Measurements from ENCODE around the gene ANKS1A.
A peak's percentile ranks its signal among the peaks of the same experiment; 100 is the strongest.

ANKS1A gene

GRCh38 chr6:35019171-35019570 is 130.1 kb downstream of the ANKS1A start:
- ATAC-seq (ENCODE audit: low read depth): no peak
- TF ChIP-seq CTCF (IDR thresholded peaks at IDR 0.05; ENCODE audit: poor library complexity, severe bottlenecking): no peak

GRCh38 chr6:35019831-35020230 is 130.8 kb downstream of the ANKS1A start:
- peaks cover 7% of the 10 kb centered on the region for H3K4me1 ChIP-seq (ENCODE audit: insufficient read depth, poor library complexity, severe bottlenecking)
- no peaks in the 10 kb centered on the region for H3K9me3 ChIP-seq (ENCODE audit: severe bottlenecking)
- no peak for DNase-seq (ENCODE audit: low spot score)
- no peak for ATAC-seq (ENCODE audit: low read depth)
- H3K27me3 ChIP-seq (ENCODE audit: insufficient read depth, poor library complexity, severe bottlenecking): no peaks in the 10 kb centered on the region
- no peak overlapping the region for H3K4me3 ChIP-seq (ENCODE audit: severe bottlenecking)
- H3K36me3 ChIP-seq (ENCODE audit: low read depth): peaks cover 9% of the 10 kb centered on the region
- H3K27ac ChIP-seq (ENCODE audit: poor library complexity, severe bottlenecking): no peak overlapping the region
- TF ChIP-seq CTCF (IDR thresholded peaks at IDR 0.05; ENCODE audit: poor library complexity, severe bottlenecking): no peak

More at GRCh38 chr6:35019171-35019570, 130.1 kb downstream of the ANKS1A start:
- DNase-seq (ENCODE audit: low spot score): no peak
- peaks cover 9% of the 10 kb centered on the region for H3K36me3 ChIP-seq (ENCODE audit: low read depth)
- H3K27ac ChIP-seq (ENCODE audit: poor library complexity, severe bottlenecking): no peak overlapping the region
- H3K4me3 ChIP-seq (ENCODE audit: severe bottlenecking): no peak overlapping the region
- peaks cover under 1% of the 10 kb centered on the region for H3K4me1 ChIP-seq (ENCODE audit: insufficient read depth, poor library complexity, severe bottlenecking)
- H3K9me3 ChIP-seq (ENCODE audit: severe bottlenecking): no peaks in the 10 kb centered on the region
- no peaks in the 10 kb centered on the region for H3K27me3 ChIP-seq (ENCODE audit: insufficient read depth, poor library complexity, severe bottlenecking)

- H3K36me3 ChIP-seq (ENCODE audit: low read depth): peaks cover 9% of the 10 kb centered on the region
Measured at GRCh38 chr6:35021004-35021403, 131.9 kb downstream of the ANKS1A start.

GRCh38 chr6:35023091-35024000 is 134.3 kb downstream of the ANKS1A start:
- peaks cover 13% of the 10 kb centered on the region; the same call in 1 of the 2 replicates for H3K36me3 ChIP-seq (ENCODE audit: low read depth)
- no peaks in the 10 kb centered on the region for H3K9me3 ChIP-seq (ENCODE audit: severe bottlenecking)
- H3K27ac ChIP-seq (ENCODE audit: poor library complexity, severe bottlenecking): peak overlapping the region; percentile 30
- H3K27me3 ChIP-seq (ENCODE audit: insufficient read depth, poor library complexity, severe bottlenecking): no peaks in the 10 kb centered on the region
- H3K4me3 ChIP-seq (ENCODE audit: severe bottlenecking): no peak overlapping the region
- TF ChIP-seq CTCF (IDR thresholded peaks at IDR 0.05; ENCODE audit: poor library complexity, severe bottlenecking): no peak
- H3K4me1 ChIP-seq (ENCODE audit: insufficient read depth, poor library complexity, severe bottlenecking): peaks cover 28% of the 10 kb centered on the region
- no peak for DNase-seq (ENCODE audit: low spot score)
- no peak for ATAC-seq (ENCODE audit: low read depth)

More at GRCh38 chr6:35021004-35021403, 131.9 kb downstream of the ANKS1A start:
- Histone ChIP-seq H3K9me3 (ENCODE audit: severe bottlenecking) (no peaks in the 10 kb centered on the region), H3K27me3 (ENCODE audit: insufficient read depth, poor library complexity, severe bottlenecking) (no peaks in the 10 kb centered on the region), H3K4me3 (ENCODE audit: severe bottlenecking) (no peak overlapping the region), H3K4me1 (ENCODE audit: insufficient read depth, poor library complexity, severe bottlenecking) (peaks cover 19% of the 10 kb centered on the region), H3K27ac (ENCODE audit: poor library complexity, severe bottlenecking) (no peak overlapping the region)
- ATAC-seq (ENCODE audit: low read depth) (no peak), DNase-seq (ENCODE audit: low spot score) (no peak)
- TF ChIP-seq CTCF (IDR thresholded peaks at IDR 0.05; ENCODE audit: poor library complexity, severe bottlenecking): no peak
